Measurements from ENCODE around the gene EDC3. TPM values are rescaled to one million over a fixed set of nuclear protein-coding genes. Genes with fewer than 3 reads are reported as not detected.

The EDC3 gene
- total RNA-seq, 1 donor from 2014 or later = 49.5 TPM

GRCh38 chr15:74642734-74643664 lies 52.8 kb downstream of the EDC3 start:
- H3K4me1 Mint-ChIP-seq = no peaks in the 10 kb centered on the region
- intact Hi-C loops (cut with micrococcal nuclease) = no loop called here
- H3K27ac Mint-ChIP-seq = no peak overlapping the region
- ATAC-seq (ENCODE audit: low read depth) = no peak
- peaks cover 68% of the 10 kb centered on the region for H3K36me3 Mint-ChIP-seq (ENCODE audit: low read depth)
- ChIA-PET CTCF (no interaction called here), POLR2A (no interaction called here)
- no peaks in the 10 kb centered on the region for H3K9me3 Mint-ChIP-seq
- no peak overlapping the region for H3K4me3 Mint-ChIP-seq
- H3K27me3 Mint-ChIP-seq = no peaks in the 10 kb centered on the region
- no peak for DNase-seq
- TF ChIP-seq, protein P1, sequence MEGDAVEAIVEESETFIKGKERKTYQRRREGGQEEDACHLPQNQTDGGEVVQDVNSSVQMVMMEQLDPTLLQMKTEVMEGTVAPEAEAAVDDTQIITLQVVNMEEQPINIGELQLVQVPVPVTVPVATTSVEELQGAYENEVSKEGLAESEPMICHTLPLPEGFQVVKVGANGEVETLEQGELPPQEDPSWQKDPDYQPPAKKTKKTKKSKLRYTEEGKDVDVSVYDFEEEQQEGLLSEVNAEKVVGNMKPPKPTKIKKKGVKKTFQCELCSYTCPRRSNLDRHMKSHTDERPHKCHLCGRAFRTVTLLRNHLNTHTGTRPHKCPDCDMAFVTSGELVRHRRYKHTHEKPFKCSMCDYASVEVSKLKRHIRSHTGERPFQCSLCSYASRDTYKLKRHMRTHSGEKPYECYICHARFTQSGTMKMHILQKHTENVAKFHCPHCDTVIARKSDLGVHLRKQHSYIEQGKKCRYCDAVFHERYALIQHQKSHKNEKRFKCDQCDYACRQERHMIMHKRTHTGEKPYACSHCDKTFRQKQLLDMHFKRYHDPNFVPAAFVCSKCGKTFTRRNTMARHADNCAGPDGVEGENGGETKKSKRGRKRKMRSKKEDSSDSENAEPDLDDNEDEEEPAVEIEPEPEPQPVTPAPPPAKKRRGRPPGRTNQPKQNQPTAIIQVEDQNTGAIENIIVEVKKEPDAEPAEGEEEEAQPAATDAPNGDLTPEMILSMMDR (IDR thresholded peaks at IDR 0.05) = no peak

- Mint-ChIP-seq H3K27ac (no peak overlapping the region), H3K4me1 (no peaks in the 10 kb centered on the region), H3K9me3 (no peaks in the 10 kb centered on the region), H3K27me3 (no peaks in the 10 kb centered on the region), H3K4me3 (no peak overlapping the region), H3K36me3 (ENCODE audit: low read depth) (peaks cover 68% of the 10 kb centered on the region)
- ChIA-PET CTCF (interaction anchor here (3.0 kb wide), 1 partner anchor 10 kb away, joined by 10 read pairs; no protein-coding TSS in a partner anchor), POLR2A (interaction anchor here (1.1 kb wide), 1 partner anchor 12 kb away, joined by 3 read pairs; no protein-coding TSS in a partner anchor)
- no peak for ATAC-seq (ENCODE audit: low read depth)
- intact Hi-C loops (cut with micrococcal nuclease) = no loop called here
- no peak for DNase-seq
- TF ChIP-seq, protein P1 (IDR thresholded peaks at IDR 0.05) = no peak
Observed at GRCh38 chr15:74642348-74642733, 53.5 kb downstream of the EDC3 start.

DNA sequence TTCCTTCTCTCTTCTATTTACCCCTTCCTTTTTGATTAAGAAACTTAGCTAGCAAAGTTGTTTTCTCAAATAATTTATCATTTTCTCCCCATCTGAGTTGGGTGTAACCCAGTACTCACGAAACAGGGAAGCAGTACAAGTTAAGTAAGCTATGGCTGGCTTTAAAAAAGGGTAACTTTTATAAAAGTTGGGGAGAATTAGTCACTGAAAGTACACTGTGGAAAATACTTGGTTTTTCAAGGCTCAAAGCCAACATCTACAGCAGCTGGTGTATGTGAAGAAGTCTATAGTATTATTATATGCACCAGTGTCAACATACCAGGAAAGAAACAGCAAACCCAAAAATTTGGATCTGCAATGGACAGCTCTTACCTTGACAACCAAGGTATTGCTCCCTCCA lies 54.7 kb downstream of the EDC3 start:
- Mint-ChIP-seq H3K27ac (no peak overlapping the region), H3K27me3 (no peaks in the 10 kb centered on the region), H3K36me3 (ENCODE audit: low read depth) (peaks cover 72% of the 10 kb centered on the region), H3K4me3 (no peak overlapping the region), H3K9me3 (no peaks in the 10 kb centered on the region), H3K4me1 (no peaks in the 10 kb centered on the region)
- POLR2A ChIA-PET = interaction anchor here (1.1 kb wide), 1 partner anchor 11 kb away, joined by 3 read pairs; no protein-coding TSS in a partner anchor
- intact Hi-C loops (cut with micrococcal nuclease) = no loop called here
- CTCF ChIA-PET = interaction anchor here (0.9 to 4.1 kb wide), 4 partner anchors 9 to 310 kb away, joined by 3 to 17 read pairs (median 7); no protein-coding TSS in a partner anchor
- ATAC-seq (ENCODE audit: low read depth) = no peak
- no peak for DNase-seq
- TF ChIP-seq, protein P1 (IDR thresholded peaks at IDR 0.05) = no peak

DNA sequence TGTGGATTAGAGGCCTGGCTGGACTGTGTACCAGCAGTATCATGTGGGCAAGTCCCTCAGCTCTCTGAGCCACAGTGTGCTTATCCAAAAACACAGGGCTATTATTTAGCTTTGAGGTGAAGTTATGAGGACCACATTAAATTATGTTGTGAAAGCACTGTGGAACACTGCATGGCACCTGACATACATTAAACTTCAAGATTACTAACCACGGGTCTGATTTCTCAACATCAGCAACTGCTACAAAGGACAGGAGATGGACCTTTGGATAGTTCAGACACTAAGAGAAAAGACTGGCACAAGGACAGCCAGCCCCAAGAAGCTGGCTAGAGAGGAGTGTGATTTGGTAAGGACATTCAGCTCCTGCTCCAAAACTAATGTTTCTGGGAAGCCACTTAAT lies 58.8 kb downstream of the EDC3 start:
- intact Hi-C loops (cut with micrococcal nuclease) = no loop called here
- H3K36me3 Mint-ChIP-seq (ENCODE audit: low read depth) = peaks cover 87% of the 10 kb centered on the region
- ATAC-seq (ENCODE audit: low read depth) = no peak

More for the DNA sequence above, 58.8 kb downstream of the EDC3 start:
- TF ChIP-seq, protein P1 (IDR thresholded peaks at IDR 0.05) = no peak
- H3K27me3 Mint-ChIP-seq = no peaks in the 10 kb centered on the region
- no peak for DNase-seq
- no peak overlapping the region for H3K27ac Mint-ChIP-seq
- CTCF ChIA-PET = interaction anchor here (5.2 to 8.9 kb wide), 3 partner anchors 133 to 313 kb away, joined by 43 to 200 read pairs (median 77); no protein-coding TSS in a partner anchor
- H3K4me1 Mint-ChIP-seq = peaks cover 1% of the 10 kb centered on the region
- H3K4me3 Mint-ChIP-seq = no peak overlapping the region
- POLR2A ChIA-PET = interaction anchor here (0.6 kb wide), 1 partner anchor 354 kb away, joined by 3 read pairs; no protein-coding TSS in a partner anchor
- H3K9me3 Mint-ChIP-seq = no peaks in the 10 kb centered on the region
